GM19452 (cell line): ENCODE measurements around the gene TM4SF18.
"Not testable (repeated sequence)": the region's sequence is repeated elsewhere in the genome, so short reads cannot be mapped to it uniquely, and the experiment has no call there.

Experiments used
- ATAC-seq: cut with Tn5 transposase; IDR thresholded peaks from one replicate; pipeline ENCODE4 v1.9.1; 2021; ENCODE audit not compliant: unreplicated experiment

The TM4SF18 gene

GRCh38 chr3:149368674-149369497 is 35.5 kb upstream of the TM4SF18 start:
- ATAC-seq, result no peak

- ATAC-seq, result no peak
Measured at GRCh38 chr3:149368201-149368673, 34.8 kb upstream of the TM4SF18 start.

- no peak for ATAC-seq
Measured at GRCh38 chr3:149366941-149367840, 33.8 kb upstream of the TM4SF18 start.

- ATAC-seq, result no peak
Measured at GRCh38 chr3:149366031-149366430, 32.6 kb upstream of the TM4SF18 start.

- ATAC-seq, result no peak
Measured at GRCh38 chr3:149364624-149365023, 31.2 kb upstream of the TM4SF18 start.

GRCh38 chr3:149363053-149363452 is 29.6 kb upstream of the TM4SF18 start:
- no peak for ATAC-seq

- ATAC-seq, result no peak
Measured at GRCh38 chr3:149362366-149362765, 28.9 kb upstream of the TM4SF18 start.

- no peak for ATAC-seq
Measured at GRCh38 chr3:149356630-149357029, 23.2 kb upstream of the TM4SF18 start.

- ATAC-seq, result no peak
Measured at GRCh38 chr3:149356044-149356592, 22.7 kb upstream of the TM4SF18 start.

GRCh38 chr3:149353581-149354184 is 20.2 kb upstream of the TM4SF18 start:
- ATAC-seq, result no peak

- ATAC-seq, result peak; percentile 89
Measured at GRCh38 chr3:149352556-149352955, 19.1 kb upstream of the TM4SF18 start.

- ATAC-seq, result no peak
Measured at GRCh38 chr3:149343951-149344350, 10.5 kb upstream of the TM4SF18 start.

- ATAC-seq, result no peak
Measured at GRCh38 chr3:149342413-149343380, 9.3 kb upstream of the TM4SF18 start.

- ATAC-seq, result no peak
Measured at GRCh38 chr3:149340310-149340933, 7.0 kb upstream of the TM4SF18 start.

- no peak for ATAC-seq
Measured at GRCh38 chr3:149339931-149340309, 6.5 kb upstream of the TM4SF18 start.

GRCh38 chr3:149337486-149337885 is 4.0 kb upstream of the TM4SF18 start:
- not testable (repeated sequence) for ATAC-seq

GRCh38 chr3:149336925-149337324 is 3.5 kb upstream of the TM4SF18 start:
- no peak for ATAC-seq

GRCh38 chr3:149332771-149333170 is 665 bp downstream of the TM4SF18 start:
- no peak for ATAC-seq

- ATAC-seq, result no peak
Measured at GRCh38 chr3:149332227-149332765, 1.1 kb downstream of the TM4SF18 start.
